WTC11 (cell line): Measurements from ENCODE around the gene LAMC2. TPM values are rescaled to one million over a fixed set of nuclear protein-coding genes. Genes with fewer than 3 reads are reported as not detected.

Source experiments
- ATAC-seq: fragments of 200-7000 bp; cut with Tn5 transposase; 2 replicates; pipeline ENCODE4 v1.10.0; 2021; ENCODE audit warnings: mild to moderate bottlenecking, moderate library complexity
- CTCF ChIA-PET: fragments of 300-600 bp; sonication (Branson Sonifier 250); formaldehyde crosslinking; loops from one replicate; lab custom pipeline; 2021; ENCODE audit warnings: antibody characterized with exemption; lab: Charles Lee
- POLR2A ChIA-PET: fragments of 350-600 bp; sonication (Branson Sonifier 250); formaldehyde crosslinking; loops from one replicate; lab custom pipeline; 2021; ENCODE audit warnings: antibody characterized with exemption; lab: Charles Lee
- DNase-seq: peaks from one replicate; pipeline ENCODE4 v3.0.0; 2021; ENCODE audit warnings: low spot score
- H3K27ac Mint-ChIP-seq: 2 replicates; pipeline ENCODE4 v1.8.0; 2021; ENCODE audit warnings: mixed read lengths
- H3K27me3 Mint-ChIP-seq: 2 replicates; pipeline ENCODE4 v1.8.0; 2021; ENCODE audit warnings: low read depth, mild to moderate bottlenecking, moderate library complexity, mixed read lengths
- H3K36me3 Mint-ChIP-seq: 2 replicates; pipeline ENCODE4 v1.8.0; 2021; ENCODE audit warnings: mixed read lengths
- H3K4me1 Mint-ChIP-seq: 2 replicates; pipeline ENCODE4 v1.8.0; 2022; ENCODE audit warnings: mixed read lengths
- H3K4me3 Mint-ChIP-seq: 2 replicates; pipeline ENCODE4 v1.8.0; 2021; ENCODE audit warnings: mild to moderate bottlenecking, moderate library complexity, mixed read lengths
- H3K9me3 Mint-ChIP-seq: 2 replicates; pipeline ENCODE4 v1.8.0; 2021; ENCODE audit warnings: mixed read lengths
- ATF1 ChIP-seq: sonication (generic); formaldehyde crosslinking; IDR thresholded peaks from 2 replicates; pipeline ENCODE4 v1.8.1; 2023; ENCODE audit warnings: mild to moderate bottlenecking, moderate library complexity, missing genetic modification reagents
- EMX1 ChIP-seq: fragments of 250-450 bp; sonication (Bioruptor Pico); IDR thresholded peaks from 2 replicates; pipeline ENCODE4 v1.8.0; 2021; ENCODE audit warnings: mild to moderate bottlenecking
- ETV6 ChIP-seq: sonication (generic); formaldehyde crosslinking; IDR thresholded peaks from 2 replicates; pipeline ENCODE4 v1.8.1; 2022; ENCODE audit warnings: mild to moderate bottlenecking, missing genetic modification reagents
- KAT7 ChIP-seq: sonication (generic); formaldehyde crosslinking; IDR thresholded peaks from 2 replicates; pipeline ENCODE4 v1.8.1; 2023; ENCODE audit warnings: missing genetic modification reagents, mild to moderate bottlenecking, borderline replicate concordance
- MYBL2 ChIP-seq: sonication (generic); formaldehyde crosslinking; IDR thresholded peaks from 2 replicates; pipeline ENCODE4 v1.8.1; 2023; ENCODE audit warnings: mild to moderate bottlenecking, moderate library complexity, missing genetic modification reagents
- RORB ChIP-seq: fragments of 250-450 bp; sonication (Bioruptor Pico); IDR thresholded peaks from 2 replicates; pipeline ENCODE4 v1.9.0; 2021; ENCODE audit warnings: mild to moderate bottlenecking
- SMAD4 ChIP-seq: sonication (generic); formaldehyde crosslinking; IDR thresholded peaks from 2 replicates; pipeline ENCODE4 v1.8.0; 2022; ENCODE audit warnings: mild to moderate bottlenecking, missing genetic modification reagents
- TEAD1 ChIP-seq: sonication (generic); formaldehyde crosslinking; IDR thresholded peaks from 2 replicates; pipeline ENCODE4 v1.8.0; 2022; ENCODE audit warnings: mild to moderate bottlenecking, missing genetic modification reagents
- ZNF396 ChIP-seq: fragments of 250-450 bp; sonication (Bioruptor Pico); IDR thresholded peaks from 2 replicates; pipeline ENCODE4 v1.8.0; 2021; ENCODE audit warnings: mild to moderate bottlenecking, moderate library complexity, borderline replicate concordance
- total RNA-seq: library from RNA; stranded (reverse); gene quantifications from 3 replicates; pipeline ENCODE4 v1.2.3, GENCODE V29; 2021
- TF ChIP-seq, protein P1 (sequence below): sonication (generic); formaldehyde crosslinking; IDR thresholded peaks from 2 replicates; pipeline ENCODE4 v1.8.1; 2022; ENCODE audit warnings: mild to moderate bottlenecking, missing genetic modification reagents, moderate library complexity, borderline replicate concordance
- TF ChIP-seq, protein P2 (sequence below): sonication (generic); formaldehyde crosslinking; IDR thresholded peaks from 2 replicates; pipeline ENCODE4 v1.8.1; 2022; ENCODE audit warnings: low read depth, missing genetic modification reagents, borderline replicate concordance
- TF ChIP-seq, protein P3 (sequence below): fragments of 250-450 bp; sonication (Bioruptor Pico); IDR thresholded peaks from 2 replicates; pipeline ENCODE4 v1.9.0; 2021; ENCODE audit warnings: mild to moderate bottlenecking, borderline replicate concordance
- TF ChIP-seq, protein P4 (sequence below): sonication (generic); formaldehyde crosslinking; IDR thresholded peaks from 2 replicates; pipeline ENCODE4 v1.8.1; 2023; ENCODE audit warnings: mild to moderate bottlenecking, missing genetic modification reagents, moderate library complexity
- TF ChIP-seq, protein P5 (sequence below): sonication (generic); formaldehyde crosslinking; IDR thresholded peaks from 2 replicates; pipeline ENCODE4 v1.8.1; 2022; ENCODE audit warnings: missing genetic modification reagents, borderline replicate concordance
- TF ChIP-seq, protein P6 (sequence below): sonication (generic); formaldehyde crosslinking; IDR thresholded peaks from 2 replicates; pipeline ENCODE4 v1.8.1; 2023; ENCODE audit warnings: mild to moderate bottlenecking, missing genetic modification reagents, borderline replicate concordance

The LAMC2 gene
- total RNA-seq, 1 experiment from 2014 or later: 7.9 TPM

DNA sequence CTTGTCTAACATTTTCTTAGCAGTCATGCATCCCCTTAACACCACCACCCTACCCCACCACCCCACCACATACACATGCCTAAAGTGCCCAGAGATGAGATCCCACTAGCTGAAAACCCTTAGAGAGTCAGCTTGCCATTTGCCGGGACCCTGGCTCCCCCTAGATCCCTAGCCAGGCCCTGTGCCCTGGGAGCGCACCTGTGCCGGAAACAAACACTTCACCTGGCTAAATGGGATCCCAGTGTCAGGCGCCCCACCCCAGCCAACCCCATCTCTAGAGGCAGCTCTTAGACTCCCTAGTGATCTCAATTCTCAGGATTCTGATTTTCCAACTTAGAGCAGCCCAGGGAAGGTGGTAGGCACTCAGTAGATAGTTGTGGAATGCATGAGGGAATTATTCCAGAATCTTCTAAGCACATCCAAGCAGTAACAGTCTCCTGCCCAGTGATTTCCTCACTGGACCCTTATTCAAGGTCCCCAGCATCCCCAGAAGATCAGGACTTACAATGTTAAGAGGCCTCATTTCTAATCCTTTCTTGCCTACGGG is 105.2 kb downstream of the LAMC2 start:
- no peaks in the 10 kb centered on the region; the same call in 1 of the 2 replicates for H3K27me3 Mint-ChIP-seq
- POLR2A ChIA-PET: no interaction called here
- peaks cover 4% of the 10 kb centered on the region for H3K9me3 Mint-ChIP-seq

DNA sequence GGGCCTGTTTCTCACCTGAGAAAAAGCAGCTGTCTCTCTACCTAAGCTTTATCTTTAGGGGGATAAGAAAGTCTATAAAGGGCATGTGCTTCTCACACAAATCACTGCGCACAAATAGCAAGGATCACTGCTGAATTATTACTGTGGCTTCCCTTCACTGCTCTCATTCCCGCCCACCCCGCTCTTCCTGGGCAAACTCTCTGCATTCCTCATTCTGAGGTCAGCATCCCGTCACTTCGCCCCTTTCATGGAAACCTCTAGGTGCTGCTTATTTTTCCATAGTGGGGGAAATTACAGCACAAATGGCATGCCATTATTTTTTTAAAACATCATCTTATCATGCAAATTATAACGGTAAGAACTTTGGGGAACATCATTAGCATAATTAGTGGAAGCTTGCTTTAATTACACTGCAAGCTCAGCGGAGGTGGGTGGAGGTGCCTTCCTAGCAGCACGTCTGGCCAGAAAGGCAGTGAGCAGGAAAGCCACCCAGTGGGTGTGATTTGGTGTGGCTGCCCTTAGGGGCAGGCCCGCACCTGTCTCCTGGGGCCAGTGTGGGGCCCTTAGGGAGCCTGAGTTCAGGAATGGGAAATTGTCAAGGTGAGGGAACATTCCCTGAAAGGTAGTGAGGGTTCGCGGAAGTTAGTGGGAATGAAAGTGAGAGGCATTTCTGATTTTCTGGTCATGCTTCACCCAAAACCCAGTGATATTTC is 105.9 kb downstream of the LAMC2 start:
- ChIA-PET POLR2A (no interaction called here), CTCF (interaction anchor here (4.8 to 5.0 kb wide), 2 partner anchors 10 to 14 kb away, joined by 21 to 25 read pairs; no protein-coding TSS in a partner anchor)
- TF ChIP-seq KAT7 (CRISPR knock-in tag) (no peak), RORB (CRISPR knock-in tag) (no peak), MYBL2 (CRISPR knock-in tag) (no peak), ATF1 (CRISPR knock-in tag) (no peak), TEAD1 (CRISPR knock-in tag) (0 out of 2 replicates have a peak, but pooled peaks have one; percentile 25)
- TF ChIP-seq, protein P1, sequence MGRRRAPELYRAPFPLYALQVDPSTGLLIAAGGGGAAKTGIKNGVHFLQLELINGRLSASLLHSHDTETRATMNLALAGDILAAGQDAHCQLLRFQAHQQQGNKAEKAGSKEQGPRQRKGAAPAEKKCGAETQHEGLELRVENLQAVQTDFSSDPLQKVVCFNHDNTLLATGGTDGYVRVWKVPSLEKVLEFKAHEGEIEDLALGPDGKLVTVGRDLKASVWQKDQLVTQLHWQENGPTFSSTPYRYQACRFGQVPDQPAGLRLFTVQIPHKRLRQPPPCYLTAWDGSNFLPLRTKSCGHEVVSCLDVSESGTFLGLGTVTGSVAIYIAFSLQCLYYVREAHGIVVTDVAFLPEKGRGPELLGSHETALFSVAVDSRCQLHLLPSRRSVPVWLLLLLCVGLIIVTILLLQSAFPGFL (CRISPR knock-in tag): no peak
- TF ChIP-seq, protein P2, sequence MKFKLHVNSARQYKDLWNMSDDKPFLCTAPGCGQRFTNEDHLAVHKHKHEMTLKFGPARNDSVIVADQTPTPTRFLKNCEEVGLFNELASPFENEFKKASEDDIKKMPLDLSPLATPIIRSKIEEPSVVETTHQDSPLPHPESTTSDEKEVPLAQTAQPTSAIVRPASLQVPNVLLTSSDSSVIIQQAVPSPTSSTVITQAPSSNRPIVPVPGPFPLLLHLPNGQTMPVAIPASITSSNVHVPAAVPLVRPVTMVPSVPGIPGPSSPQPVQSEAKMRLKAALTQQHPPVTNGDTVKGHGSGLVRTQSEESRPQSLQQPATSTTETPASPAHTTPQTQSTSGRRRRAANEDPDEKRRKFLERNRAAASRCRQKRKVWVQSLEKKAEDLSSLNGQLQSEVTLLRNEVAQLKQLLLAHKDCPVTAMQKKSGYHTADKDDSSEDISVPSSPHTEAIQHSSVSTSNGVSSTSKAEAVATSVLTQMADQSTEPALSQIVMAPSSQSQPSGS: no peak
- Mint-ChIP-seq H3K4me3 (no peak overlapping the region), H3K27ac (peak overlapping the region; percentile 71), H3K27me3 (no peaks in the 10 kb centered on the region; the same call in 1 of the 2 replicates), H3K4me1 (peaks cover 29% of the 10 kb centered on the region), H3K9me3 (peaks cover 4% of the 10 kb centered on the region), H3K36me3 (peaks cover 4% of the 10 kb centered on the region; the same call in 1 of the 2 replicates)
- peak; percentile 78 for ATAC-seq
- no peak for DNase-seq

More for the DNA sequence above, 105.2 kb downstream of the LAMC2 start:
- Mint-ChIP-seq H3K4me1 (peaks cover 29% of the 10 kb centered on the region), H3K36me3 (peaks cover 4% of the 10 kb centered on the region; the same call in 1 of the 2 replicates), H3K4me3 (no peak overlapping the region), H3K27ac (no peak overlapping the region; the same call in 1 of the 2 replicates)
- DNase-seq (no peak), ATAC-seq (peak; percentile 9; the same call in 1 of the 2 replicates)
- CTCF ChIA-PET: interaction anchor here (1.5 to 5.0 kb wide), 3 partner anchors 10 to 15 kb away, joined by 6 to 25 read pairs (median 21); no protein-coding TSS in a partner anchor
- TF ChIP-seq SMAD4 (CRISPR knock-in tag): no peak
- TF ChIP-seq, protein P3, sequence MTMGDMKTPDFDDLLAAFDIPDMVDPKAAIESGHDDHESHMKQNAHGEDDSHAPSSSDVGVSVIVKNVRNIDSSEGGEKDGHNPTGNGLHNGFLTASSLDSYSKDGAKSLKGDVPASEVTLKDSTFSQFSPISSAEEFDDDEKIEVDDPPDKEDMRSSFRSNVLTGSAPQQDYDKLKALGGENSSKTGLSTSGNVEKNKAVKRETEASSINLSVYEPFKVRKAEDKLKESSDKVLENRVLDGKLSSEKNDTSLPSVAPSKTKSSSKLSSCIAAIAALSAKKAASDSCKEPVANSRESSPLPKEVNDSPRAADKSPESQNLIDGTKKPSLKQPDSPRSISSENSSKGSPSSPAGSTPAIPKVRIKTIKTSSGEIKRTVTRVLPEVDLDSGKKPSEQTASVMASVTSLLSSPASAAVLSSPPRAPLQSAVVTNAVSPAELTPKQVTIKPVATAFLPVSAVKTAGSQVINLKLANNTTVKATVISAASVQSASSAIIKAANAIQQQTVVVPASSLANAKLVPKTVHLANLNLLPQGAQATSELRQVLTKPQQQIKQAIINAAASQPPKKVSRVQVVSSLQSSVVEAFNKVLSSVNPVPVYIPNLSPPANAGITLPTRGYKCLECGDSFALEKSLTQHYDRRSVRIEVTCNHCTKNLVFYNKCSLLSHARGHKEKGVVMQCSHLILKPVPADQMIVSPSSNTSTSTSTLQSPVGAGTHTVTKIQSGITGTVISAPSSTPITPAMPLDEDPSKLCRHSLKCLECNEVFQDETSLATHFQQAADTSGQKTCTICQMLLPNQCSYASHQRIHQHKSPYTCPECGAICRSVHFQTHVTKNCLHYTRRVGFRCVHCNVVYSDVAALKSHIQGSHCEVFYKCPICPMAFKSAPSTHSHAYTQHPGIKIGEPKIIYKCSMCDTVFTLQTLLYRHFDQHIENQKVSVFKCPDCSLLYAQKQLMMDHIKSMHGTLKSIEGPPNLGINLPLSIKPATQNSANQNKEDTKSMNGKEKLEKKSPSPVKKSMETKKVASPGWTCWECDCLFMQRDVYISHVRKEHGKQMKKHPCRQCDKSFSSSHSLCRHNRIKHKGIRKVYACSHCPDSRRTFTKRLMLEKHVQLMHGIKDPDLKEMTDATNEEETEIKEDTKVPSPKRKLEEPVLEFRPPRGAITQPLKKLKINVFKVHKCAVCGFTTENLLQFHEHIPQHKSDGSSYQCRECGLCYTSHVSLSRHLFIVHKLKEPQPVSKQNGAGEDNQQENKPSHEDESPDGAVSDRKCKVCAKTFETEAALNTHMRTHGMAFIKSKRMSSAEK: no peak
- TF ChIP-seq, protein P4, sequence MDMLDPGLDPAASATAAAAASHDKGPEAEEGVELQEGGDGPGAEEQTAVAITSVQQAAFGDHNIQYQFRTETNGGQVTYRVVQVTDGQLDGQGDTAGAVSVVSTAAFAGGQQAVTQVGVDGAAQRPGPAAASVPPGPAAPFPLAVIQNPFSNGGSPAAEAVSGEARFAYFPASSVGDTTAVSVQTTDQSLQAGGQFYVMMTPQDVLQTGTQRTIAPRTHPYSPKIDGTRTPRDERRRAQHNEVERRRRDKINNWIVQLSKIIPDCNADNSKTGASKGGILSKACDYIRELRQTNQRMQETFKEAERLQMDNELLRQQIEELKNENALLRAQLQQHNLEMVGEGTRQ: no peak
- TF ChIP-seq, all 79 proteins: peak for 0

DNA sequence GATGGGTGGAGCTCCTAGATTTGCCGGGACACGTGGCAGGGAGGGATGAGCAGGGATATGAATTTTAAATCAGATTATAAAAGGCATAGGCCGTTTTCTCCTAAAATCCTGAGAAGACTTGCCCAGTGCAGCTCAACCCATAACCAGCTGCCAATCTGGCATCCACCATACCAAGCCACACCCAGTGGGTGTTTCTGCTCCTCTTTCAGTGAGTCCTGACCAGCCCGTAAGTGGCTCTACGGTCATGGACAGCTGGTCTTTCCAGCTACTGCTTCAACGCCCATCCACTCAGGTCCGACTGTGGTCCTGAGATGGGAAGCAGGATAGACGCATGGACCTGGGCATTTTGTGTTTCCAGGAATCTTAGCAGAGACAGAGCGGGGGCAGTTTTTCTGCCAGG is 107.2 kb downstream of the LAMC2 start:
- no peak overlapping the region for H3K27ac Mint-ChIP-seq
- peaks cover 29% of the 10 kb centered on the region for H3K4me1 Mint-ChIP-seq
- H3K36me3 Mint-ChIP-seq: peaks cover 4% of the 10 kb centered on the region; the same call in 1 of the 2 replicates
- H3K27me3 Mint-ChIP-seq: no peaks in the 10 kb centered on the region; the same call in 1 of the 2 replicates
- no peak overlapping the region for H3K4me3 Mint-ChIP-seq
- ChIA-PET CTCF (interaction anchor here (1.2 to 5.0 kb wide), 3 partner anchors 12 to 58 kb away, joined by 4 to 25 read pairs (median 21); no protein-coding TSS in a partner anchor), POLR2A (no interaction called here)
- peaks cover 4% of the 10 kb centered on the region for H3K9me3 Mint-ChIP-seq
- ATAC-seq (no peak), DNase-seq (no peak)
- TF ChIP-seq, protein P5, sequence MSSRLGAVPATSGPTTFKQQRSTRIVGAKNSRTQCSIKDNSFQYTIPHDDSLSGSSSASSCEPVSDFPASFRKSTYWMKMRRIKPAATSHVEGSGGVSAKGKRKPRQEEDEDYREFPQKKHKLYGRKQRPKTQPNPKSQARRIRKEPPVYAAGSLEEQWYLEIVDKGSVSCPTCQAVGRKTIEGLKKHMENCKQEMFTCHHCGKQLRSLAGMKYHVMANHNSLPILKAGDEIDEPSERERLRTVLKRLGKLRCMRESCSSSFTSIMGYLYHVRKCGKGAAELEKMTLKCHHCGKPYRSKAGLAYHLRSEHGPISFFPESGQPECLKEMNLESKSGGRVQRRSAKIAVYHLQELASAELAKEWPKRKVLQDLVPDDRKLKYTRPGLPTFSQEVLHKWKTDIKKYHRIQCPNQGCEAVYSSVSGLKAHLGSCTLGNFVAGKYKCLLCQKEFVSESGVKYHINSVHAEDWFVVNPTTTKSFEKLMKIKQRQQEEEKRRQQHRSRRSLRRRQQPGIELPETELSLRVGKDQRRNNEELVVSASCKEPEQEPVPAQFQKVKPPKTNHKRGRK (CRISPR knock-in tag): no peak
- no peak for TF ChIP-seq ETV6 (CRISPR knock-in tag)
- no peak for TF ChIP-seq KAT7 (CRISPR knock-in tag)
- TF ChIP-seq ZNF396: no peak
- TF ChIP-seq, protein P6, sequence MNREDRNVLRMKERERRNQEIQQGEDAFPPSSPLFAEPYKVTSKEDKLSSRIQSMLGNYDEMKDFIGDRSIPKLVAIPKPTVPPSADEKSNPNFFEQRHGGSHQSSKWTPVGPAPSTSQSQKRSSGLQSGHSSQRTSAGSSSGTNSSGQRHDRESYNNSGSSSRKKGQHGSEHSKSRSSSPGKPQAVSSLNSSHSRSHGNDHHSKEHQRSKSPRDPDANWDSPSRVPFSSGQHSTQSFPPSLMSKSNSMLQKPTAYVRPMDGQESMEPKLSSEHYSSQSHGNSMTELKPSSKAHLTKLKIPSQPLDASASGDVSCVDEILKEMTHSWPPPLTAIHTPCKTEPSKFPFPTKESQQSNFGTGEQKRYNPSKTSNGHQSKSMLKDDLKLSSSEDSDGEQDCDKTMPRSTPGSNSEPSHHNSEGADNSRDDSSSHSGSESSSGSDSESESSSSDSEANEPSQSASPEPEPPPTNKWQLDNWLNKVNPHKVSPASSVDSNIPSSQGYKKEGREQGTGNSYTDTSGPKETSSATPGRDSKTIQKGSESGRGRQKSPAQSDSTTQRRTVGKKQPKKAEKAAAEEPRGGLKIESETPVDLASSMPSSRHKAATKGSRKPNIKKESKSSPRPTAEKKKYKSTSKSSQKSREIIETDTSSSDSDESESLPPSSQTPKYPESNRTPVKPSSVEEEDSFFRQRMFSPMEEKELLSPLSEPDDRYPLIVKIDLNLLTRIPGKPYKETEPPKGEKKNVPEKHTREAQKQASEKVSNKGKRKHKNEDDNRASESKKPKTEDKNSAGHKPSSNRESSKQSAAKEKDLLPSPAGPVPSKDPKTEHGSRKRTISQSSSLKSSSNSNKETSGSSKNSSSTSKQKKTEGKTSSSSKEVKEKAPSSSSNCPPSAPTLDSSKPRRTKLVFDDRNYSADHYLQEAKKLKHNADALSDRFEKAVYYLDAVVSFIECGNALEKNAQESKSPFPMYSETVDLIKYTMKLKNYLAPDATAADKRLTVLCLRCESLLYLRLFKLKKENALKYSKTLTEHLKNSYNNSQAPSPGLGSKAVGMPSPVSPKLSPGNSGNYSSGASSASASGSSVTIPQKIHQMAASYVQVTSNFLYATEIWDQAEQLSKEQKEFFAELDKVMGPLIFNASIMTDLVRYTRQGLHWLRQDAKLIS: no peak
- TF ChIP-seq EMX1 (CRISPR knock-in tag): no peak
